ENCODE results near the gene WSB2.

Gene WSB2

DNA sequence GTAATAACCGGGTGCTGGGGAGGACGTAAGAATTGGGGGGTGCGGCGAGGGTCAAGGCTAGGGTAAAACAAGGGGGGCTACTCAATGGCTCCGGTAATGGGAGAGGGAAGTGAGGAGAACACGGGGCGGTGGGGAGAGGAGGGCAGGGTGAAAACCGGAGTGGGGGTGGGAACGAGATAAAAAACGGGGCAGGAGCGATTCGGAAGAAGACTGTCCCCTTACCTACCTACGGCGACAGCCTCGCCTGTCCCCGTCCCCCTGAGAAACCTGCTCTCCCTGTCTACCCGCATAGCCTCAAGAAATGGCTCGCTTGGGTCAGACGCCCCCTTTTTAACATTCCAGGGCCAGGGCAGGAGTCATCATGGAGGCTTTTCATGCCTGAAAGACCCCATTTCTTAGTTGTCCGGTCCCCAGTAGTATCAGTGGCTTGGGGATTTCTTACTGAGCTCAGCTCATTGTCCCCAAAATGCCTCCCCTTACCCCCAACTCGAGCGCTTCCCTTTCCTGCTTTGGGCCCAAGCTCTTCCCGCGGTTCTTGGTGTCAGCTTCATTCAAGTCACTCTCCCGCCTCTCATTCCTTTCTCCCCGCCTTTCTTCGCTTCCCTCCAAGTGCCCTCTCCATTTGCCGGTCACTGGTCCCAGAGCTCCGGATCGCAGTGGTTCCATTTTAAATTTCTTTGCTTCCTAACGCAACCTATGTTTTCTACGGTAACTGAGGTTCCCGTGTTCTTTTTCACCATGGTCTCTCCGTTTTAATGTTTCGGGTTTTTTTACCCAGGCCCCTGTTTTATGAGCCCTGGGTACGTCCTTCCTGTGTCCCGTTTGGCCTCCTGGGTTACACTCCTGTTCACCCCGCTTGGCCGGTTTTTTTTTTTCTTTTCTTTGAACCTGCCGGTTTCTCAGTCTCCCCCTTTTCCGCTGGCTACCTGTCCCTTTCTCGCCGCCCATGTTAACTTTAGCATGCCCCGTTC, 1.2 kb upstream of the WSB2 start:
- FAIRE-seq = no peak

DNA sequence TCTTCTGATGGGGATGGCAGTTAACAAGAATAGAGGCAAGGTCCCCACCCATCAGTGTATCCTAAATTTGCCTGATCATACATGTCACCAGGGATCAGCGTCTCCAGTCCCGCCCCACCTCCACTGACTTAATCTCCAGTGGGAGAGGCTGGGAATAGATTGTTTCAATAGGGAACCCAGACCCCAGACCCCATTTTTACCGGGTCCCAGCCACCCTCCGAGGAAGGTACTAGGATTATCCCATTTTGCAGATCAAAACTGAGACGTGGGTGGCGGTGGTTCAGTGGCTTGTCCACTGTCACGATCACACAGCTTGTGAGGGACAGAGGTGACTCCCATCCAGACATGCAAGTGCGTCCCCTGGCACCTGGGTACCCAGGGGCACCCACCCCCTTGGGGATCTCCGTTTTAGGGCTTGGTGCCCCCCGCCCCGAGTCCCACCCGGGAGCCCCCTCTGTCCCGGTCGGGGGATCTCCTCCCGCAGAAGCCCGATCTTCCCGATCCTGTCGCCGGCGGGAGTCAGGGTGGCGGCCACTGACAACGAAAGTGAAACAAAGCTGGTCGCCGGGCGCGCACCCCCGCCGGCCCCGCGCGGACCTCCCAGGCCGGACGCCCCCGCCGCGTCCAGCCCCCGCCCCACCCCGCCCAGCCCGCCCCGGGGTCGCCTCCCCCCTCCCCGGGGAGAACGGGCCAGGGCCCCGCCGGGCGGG, 523 bp downstream of the WSB2 start:
- FAIRE-seq = no peak

GRCh38 chr12:118059341-118060191, 1.4 kb downstream of the WSB2 start:
- FAIRE-seq = no peak

DNA sequence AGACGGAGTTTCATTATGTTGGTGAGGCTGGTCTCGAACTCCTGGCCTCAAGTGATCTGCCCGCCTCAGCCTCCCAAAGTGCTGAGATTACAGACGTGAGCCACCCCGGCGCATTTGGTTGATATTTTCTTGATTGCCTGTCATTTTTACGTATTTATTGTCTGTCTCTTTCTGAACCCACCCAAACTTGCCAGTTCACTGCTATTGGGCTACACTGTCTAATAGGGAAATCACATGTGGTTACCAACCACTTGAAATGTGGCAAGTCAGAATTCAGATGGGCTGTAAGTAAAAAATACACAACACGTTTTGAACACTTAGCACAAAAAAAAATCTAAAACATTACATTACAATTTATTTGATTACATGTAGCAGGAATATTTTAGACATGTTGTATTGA, 2.1 kb downstream of the WSB2 start:
- no peak for FAIRE-seq

DNA sequence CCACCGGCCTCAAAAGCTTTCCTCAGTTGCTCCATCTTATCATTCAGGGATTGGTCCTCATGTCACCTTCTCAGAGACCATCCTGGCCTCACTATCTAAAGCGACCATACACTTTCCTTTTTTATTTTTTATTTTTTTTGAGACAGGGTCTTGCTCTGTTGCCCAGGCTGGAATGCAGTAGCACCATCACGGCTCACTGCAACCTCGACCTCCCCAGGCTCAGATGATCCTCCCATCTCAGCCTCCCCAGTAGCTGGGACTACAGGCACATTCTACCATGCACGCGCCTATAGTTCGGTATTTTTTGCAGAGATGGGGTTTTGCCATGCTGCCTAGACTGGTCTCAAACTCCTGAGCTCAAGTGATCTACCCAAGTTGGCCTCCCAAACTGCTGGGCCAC, 2.8 kb downstream of the WSB2 start:
- FAIRE-seq = no peak

DNA sequence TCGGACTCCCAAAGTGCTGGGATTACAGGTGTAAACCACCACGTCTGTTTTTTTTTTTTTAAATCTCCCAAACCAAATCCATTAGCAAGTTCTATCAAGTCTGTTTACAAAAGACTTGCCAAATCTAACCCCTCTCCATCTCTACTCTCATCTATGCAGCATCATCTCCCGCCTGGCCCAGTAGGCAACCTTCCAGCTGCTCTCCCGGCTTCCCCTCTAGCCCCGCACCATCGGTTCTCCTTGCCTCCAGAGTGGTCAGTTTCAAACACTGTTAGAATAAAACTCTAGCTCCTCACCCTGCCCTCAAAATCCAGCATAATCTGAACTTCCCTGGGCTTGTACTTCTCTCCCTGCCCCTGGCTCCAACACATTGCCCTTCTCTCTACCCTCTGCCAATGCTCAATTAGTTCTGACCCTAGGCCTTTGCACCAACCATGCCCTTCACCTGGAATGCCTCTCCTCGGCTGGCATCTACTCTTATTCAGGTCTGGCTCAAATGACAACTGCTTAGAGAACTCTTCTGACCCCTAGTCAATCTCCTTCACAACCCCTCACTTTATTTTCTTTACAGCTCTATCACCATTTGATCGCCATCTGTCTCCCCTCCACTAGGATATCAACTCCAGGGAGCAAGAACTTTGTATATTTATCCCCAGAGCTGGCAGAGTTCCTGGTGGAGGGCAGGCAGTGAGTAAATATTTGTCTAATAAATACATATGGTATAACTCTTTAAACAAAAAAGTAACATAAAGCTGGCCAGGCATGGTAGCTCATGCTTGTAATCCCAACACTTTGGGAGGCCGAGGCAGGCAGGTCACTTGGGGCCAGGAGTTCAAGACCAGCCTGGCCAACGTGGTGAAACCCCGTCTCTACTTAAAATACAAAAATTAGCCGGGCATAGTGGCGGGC, 4.9 kb downstream of the WSB2 start:
- FAIRE-seq = no peak

DNA sequence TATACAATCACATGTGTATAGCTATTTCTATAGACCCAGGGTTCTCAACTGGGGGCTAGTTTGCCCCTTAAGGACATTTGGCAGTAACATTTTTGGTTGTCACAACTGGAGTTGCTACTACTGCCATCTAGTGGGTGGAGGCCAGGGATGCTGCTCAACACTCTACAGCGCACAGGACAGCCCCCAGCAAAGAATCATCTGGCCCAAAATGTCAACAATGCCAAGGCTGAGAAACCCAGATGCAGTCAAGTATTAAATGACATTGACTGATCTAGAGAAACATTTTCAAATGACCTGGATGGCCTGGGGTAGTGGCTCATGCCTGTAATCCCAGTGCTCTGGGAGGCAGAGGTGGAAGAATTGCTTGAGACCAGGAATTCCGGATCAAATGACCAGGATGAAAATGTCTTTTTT, 5.8 kb downstream of the WSB2 start:
- FAIRE-seq = no peak

GRCh38 chr12:118053071-118053985, 7.7 kb downstream of the WSB2 start:
- no peak for FAIRE-seq

DNA sequence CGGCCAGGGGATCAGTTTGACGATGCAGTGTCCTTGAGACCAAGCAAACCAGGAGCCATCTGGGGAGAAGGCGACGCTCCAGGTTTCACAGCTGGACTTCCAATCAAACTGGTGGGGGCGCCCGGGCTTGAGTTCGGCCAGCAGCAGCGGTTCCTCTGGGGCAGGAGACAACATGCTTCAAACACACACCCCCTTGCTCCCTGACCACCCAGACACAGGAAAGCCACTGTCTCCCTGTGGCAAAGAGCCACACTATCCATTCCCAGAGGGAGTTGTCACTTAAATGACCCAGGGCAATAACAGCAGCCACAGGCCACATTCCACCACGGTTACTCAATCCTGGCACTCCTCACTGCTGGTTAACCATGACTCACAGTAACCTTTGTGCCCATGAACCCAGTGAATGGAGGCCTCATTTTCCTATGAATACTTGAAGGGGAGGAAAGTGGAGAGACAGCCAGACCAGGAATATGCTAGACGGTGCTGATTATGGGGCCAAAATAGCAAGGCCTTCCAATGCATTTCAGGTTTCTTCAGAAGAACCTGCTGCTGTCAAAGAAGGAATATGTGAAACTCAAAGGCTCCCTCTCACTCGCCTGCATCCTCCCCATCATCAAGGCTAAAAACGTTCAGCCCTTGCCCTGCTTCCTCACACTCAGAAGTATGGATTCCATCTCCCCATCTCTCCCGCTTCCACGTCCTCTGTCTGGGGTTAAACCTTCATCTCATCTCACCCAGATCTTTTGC, 8.5 kb downstream of the WSB2 start:
- no peak for FAIRE-seq

- no peak for FAIRE-seq
Measured at GRCh38 chr12:118050972-118051910, 9.7 kb downstream of the WSB2 start.

DNA sequence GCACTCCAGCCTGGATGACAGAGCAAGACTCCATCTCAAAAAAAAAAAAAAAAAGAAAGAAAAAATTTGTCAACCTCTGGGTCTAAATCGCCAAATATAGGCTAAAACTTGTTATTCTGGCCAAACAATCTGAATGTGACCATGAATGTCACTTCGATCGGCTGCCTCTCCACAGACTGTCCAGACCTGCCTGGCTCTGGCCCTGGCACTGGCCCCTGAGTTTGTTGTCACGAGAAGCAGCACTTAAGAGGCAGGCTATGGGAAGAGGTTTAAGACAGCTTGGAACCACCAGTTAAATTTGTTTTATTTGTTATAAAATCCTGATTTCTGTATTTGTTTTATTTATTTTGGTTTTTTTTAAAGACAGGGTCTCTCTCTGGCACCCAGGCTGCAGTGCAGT, 14.5 kb downstream of the WSB2 start:
- no peak for FAIRE-seq

GRCh38 chr12:118044577-118044976, 16.4 kb downstream of the WSB2 start:
- no peak for FAIRE-seq

DNA sequence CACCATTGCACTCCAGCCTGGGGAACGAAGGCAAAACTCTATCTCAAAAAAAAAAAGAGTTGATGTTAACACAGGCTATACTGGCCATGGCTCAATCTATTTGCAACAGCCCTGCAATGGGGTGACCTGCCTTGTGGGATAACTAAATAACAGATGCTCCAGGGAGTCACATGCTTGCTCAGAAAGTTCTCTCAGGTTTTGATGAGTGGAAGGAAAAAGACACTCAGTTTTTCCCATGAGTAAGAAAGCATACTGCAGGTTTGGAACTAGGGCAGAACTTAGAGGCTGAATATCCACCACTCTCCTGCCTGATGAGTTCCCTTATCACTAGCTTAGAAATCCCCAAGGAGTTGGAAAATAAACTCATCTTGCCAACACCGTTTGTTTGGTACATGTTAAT, 16.9 kb downstream of the WSB2 start:
- FAIRE-seq = no peak

DNA sequence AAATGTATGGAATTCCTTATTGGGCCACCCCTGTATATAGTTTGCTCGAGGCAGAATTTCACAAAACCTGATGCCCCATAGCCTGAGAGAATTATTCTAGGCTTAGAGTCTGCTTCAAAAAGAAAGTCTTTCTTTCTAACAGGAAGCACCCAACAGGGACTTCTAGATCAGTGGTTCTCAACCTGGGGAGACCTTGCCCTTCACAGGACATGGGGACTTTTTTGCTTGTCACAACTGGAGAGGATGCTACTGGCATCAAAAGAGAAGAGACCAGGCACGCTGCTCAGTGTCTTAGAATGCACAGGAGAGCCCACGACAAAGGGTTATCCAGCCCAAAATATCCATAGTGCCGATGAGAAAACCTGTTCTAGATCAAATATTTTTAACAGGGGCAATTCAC, 18.9 kb downstream of the WSB2 start:
- FAIRE-seq = no peak

- FAIRE-seq = no peak
Measured at GRCh38 chr12:118038137-118038536, 22.8 kb downstream of the WSB2 start.

DNA sequence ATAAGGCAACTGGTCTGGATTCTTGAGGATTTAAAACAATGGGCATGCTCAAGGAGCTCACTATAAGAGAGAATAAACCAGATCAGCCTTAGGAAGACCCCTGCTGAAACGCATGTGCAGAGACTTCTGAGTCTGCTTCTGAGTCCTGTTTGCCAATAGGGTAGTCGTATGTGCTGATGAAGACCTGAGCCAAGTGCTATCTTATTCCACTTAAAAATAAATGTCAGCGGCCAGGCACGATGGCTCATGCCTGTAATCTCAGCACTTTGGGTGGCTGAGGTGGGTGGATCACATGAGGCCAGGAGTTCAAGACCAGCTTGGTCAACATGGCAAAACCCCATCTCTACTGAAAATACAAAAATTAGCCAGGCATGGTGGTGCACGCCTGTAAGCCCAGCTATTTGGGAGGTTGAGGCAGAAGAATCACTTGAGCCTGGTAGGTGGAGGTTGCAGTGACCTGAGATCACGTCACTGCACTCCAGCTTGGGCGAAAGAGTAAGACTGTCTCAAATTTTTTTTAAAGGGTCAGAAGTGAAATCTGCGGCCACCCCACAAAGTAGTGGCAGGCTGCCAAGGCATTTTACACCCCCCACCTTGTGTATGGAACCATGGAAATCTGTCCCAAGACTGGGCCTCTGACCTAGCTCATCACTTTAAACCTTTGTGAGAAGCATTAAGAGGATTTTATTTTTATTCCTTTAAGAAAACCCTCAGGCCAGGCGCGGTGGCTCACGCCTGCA, 24.1 kb downstream of the WSB2 start:
- FAIRE-seq = no peak

GRCh38 chr12:118035190-118036041, 25.6 kb downstream of the WSB2 start:
- FAIRE-seq = no peak

Measured in TTC549 (cell line).